ENCODE data around the gene CEP131.
"Not testable (repeated sequence)": the region's sequence is repeated elsewhere in the genome, so short reads cannot be mapped to it uniquely, and the experiment has no call there.

CEP131 gene

GRCh38 chr17:81148571-81148970 is 74.2 kb downstream of the CEP131 start:
- no peak for DNase-seq (ENCODE audit: low spot score)
- H3K27me3 ChIP-seq (ENCODE audit: insufficient read depth, poor library complexity, severe bottlenecking) = peaks cover 4% of the 10 kb centered on the region
- no peak for ATAC-seq (ENCODE audit: low read depth)
- no peaks in the 10 kb centered on the region for H3K36me3 ChIP-seq (ENCODE audit: low read depth)
- no peaks in the 10 kb centered on the region for H3K9me3 ChIP-seq (ENCODE audit: severe bottlenecking)
- H3K4me3 ChIP-seq (ENCODE audit: severe bottlenecking) = no peak overlapping the region
- H3K4me1 ChIP-seq (ENCODE audit: insufficient read depth, poor library complexity, severe bottlenecking) = no peaks in the 10 kb centered on the region
- TF ChIP-seq, protein P1, sequence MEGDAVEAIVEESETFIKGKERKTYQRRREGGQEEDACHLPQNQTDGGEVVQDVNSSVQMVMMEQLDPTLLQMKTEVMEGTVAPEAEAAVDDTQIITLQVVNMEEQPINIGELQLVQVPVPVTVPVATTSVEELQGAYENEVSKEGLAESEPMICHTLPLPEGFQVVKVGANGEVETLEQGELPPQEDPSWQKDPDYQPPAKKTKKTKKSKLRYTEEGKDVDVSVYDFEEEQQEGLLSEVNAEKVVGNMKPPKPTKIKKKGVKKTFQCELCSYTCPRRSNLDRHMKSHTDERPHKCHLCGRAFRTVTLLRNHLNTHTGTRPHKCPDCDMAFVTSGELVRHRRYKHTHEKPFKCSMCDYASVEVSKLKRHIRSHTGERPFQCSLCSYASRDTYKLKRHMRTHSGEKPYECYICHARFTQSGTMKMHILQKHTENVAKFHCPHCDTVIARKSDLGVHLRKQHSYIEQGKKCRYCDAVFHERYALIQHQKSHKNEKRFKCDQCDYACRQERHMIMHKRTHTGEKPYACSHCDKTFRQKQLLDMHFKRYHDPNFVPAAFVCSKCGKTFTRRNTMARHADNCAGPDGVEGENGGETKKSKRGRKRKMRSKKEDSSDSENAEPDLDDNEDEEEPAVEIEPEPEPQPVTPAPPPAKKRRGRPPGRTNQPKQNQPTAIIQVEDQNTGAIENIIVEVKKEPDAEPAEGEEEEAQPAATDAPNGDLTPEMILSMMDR (IDR thresholded peaks at IDR 0.05; ENCODE audit: poor library complexity, severe bottlenecking) = no peak
- no peak overlapping the region for H3K27ac ChIP-seq (ENCODE audit: poor library complexity, severe bottlenecking)

DNA sequence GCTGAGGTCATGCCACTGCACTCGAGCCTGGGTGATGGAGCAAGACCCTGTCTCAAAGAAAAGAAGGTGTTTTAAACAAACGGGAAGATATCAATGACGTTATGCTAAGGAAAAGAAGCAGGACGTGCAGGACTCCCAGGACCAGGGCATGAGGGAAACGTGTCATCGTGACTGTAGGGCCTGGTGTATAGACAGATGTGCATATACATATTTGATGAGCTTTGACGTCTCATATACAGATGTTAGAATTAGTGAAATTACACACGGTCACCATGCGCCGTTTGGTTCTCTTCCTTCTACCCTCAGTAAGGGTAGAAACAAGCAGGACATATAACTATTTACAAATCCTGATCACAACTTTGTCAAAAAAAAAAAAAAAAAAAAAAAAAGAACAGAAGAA is 75.1 kb downstream of the CEP131 start:
- Histone ChIP-seq H3K9me3 (ENCODE audit: severe bottlenecking) (no peaks in the 10 kb centered on the region), H3K27ac (ENCODE audit: poor library complexity, severe bottlenecking) (no peak overlapping the region), H3K27me3 (ENCODE audit: insufficient read depth, poor library complexity, severe bottlenecking) (peaks cover 4% of the 10 kb centered on the region), H3K4me1 (ENCODE audit: insufficient read depth, poor library complexity, severe bottlenecking) (no peaks in the 10 kb centered on the region), H3K36me3 (ENCODE audit: low read depth) (no peaks in the 10 kb centered on the region), H3K4me3 (ENCODE audit: severe bottlenecking) (no peak overlapping the region)
- ATAC-seq (ENCODE audit: low read depth) (no peak), DNase-seq (ENCODE audit: low spot score) (no peak)
- TF ChIP-seq, protein P1 (IDR thresholded peaks at IDR 0.05; ENCODE audit: poor library complexity, severe bottlenecking) = no peak

DNA sequence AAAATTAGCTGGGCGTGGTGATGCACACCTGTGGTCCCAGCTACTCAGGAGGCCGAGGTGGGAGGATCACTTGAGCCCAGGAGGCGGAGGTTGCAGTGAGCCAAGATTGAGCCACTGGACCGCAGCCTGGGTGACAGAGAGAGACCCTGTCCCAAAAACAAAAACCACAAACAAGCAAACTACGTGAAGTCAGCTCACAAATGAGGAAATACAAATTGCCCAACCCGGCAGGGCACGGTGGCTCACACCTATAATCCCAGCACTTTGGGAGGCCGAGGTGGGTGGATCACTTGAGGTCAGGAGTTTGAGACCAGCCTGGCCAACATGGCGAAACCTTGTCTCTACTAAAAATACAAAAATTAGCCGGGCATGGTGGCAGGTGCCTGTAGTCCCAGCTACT is 76.6 kb downstream of the CEP131 start:
- not testable (repeated sequence) for H3K36me3 ChIP-seq (ENCODE audit: low read depth); H3K27ac ChIP-seq (ENCODE audit: poor library complexity, severe bottlenecking); H3K4me3 ChIP-seq (ENCODE audit: severe bottlenecking); H3K4me1 ChIP-seq (ENCODE audit: insufficient read depth, poor library complexity, severe bottlenecking); DNase-seq (ENCODE audit: low spot score); H3K27me3 ChIP-seq (ENCODE audit: insufficient read depth, poor library complexity, severe bottlenecking); H3K9me3 ChIP-seq (ENCODE audit: severe bottlenecking); ATAC-seq (ENCODE audit: low read depth)

- no peak for DNase-seq (ENCODE audit: low spot score)
- H3K36me3 ChIP-seq (ENCODE audit: low read depth) = no peaks in the 10 kb centered on the region
- H3K9me3 ChIP-seq (ENCODE audit: severe bottlenecking) = no peaks in the 10 kb centered on the region
- no peaks in the 10 kb centered on the region for H3K27me3 ChIP-seq (ENCODE audit: insufficient read depth, poor library complexity, severe bottlenecking)
- no peaks in the 10 kb centered on the region for H3K4me1 ChIP-seq (ENCODE audit: insufficient read depth, poor library complexity, severe bottlenecking)
- no peak for ATAC-seq (ENCODE audit: low read depth)
- no peak overlapping the region for H3K4me3 ChIP-seq (ENCODE audit: severe bottlenecking)
- TF ChIP-seq, protein P1 (IDR thresholded peaks at IDR 0.05; ENCODE audit: poor library complexity, severe bottlenecking) = no peak
- no peak overlapping the region for H3K27ac ChIP-seq (ENCODE audit: poor library complexity, severe bottlenecking)
Measured at GRCh38 chr17:81144423-81144781, 78.4 kb downstream of the CEP131 start.

DNA sequence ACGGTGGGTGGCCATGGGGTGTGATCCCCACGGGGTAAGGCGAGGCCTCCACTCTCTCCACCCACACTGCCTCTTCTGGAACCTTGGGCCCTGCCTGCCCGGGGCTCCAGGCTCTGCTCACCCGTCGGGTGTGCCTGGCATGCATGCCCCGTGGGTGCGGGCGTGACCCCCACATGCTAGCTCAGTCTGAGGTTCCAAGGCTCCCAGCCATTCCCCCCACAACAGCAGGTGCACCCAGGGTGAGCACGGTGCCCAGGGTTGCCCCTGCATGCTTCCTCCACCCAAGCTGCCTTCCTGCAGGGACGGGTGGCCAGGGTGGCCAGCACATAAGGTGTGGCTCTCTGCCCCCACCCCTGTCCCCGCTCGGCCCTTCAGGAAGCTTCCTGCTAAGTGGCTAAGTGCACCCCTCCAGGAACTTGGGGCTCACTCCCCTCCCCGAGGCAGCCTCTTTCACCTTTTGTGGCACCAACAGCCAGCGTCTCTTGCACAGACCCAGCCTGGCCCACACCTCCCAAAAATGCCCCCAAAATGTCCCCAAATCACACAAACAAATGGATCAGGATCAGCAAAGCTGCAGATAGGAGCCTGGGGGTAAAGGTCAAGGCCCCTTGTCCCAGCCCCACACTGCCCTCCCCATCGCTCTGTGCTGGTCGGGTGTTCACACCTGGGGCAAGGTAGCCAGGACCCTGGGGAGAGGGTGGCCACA is 78.9 kb downstream of the CEP131 start:
- Histone ChIP-seq H3K4me1 (ENCODE audit: insufficient read depth, poor library complexity, severe bottlenecking) (no peaks in the 10 kb centered on the region), H3K4me3 (ENCODE audit: severe bottlenecking) (no peak overlapping the region), H3K27me3 (ENCODE audit: insufficient read depth, poor library complexity, severe bottlenecking) (no peaks in the 10 kb centered on the region), H3K9me3 (ENCODE audit: severe bottlenecking) (no peaks in the 10 kb centered on the region), H3K36me3 (ENCODE audit: low read depth) (no peaks in the 10 kb centered on the region), H3K27ac (ENCODE audit: poor library complexity, severe bottlenecking) (no peak overlapping the region)
- ATAC-seq (ENCODE audit: low read depth) (no peak), DNase-seq (ENCODE audit: low spot score) (no peak)
- TF ChIP-seq, protein P1 (IDR thresholded peaks at IDR 0.05; ENCODE audit: poor library complexity, severe bottlenecking) = no peak
